Stimulated activated CD8-positive, alpha-beta memory T cell treated with anti-CD3 and anti-CD28 coated beads, Interleukin-2, amount 100 ng/mL, for 1 hour (primary cell): ENCODE measurements around the gene GSTA4.
"Not testable (repeated sequence)": the region's sequence is repeated elsewhere in the genome, so short reads cannot be mapped to it uniquely, and the experiment has no call there.

ENCODE experiments used
- DNase-seq, 2 donors: peaks; one replicate each; pipeline ENCODE4 v3.0.0-alpha.2; 2020; ENCODE audit warnings: low read depth in 2 of 2

The GSTA4 gene

GRCh38 chr6:53014063-53014462 is 19.0 kb upstream of the GSTA4 start:
- DNase-seq = no peak

GRCh38 chr6:53011979-53012378 is 16.9 kb upstream of the GSTA4 start:
- no peak for DNase-seq

DNA sequence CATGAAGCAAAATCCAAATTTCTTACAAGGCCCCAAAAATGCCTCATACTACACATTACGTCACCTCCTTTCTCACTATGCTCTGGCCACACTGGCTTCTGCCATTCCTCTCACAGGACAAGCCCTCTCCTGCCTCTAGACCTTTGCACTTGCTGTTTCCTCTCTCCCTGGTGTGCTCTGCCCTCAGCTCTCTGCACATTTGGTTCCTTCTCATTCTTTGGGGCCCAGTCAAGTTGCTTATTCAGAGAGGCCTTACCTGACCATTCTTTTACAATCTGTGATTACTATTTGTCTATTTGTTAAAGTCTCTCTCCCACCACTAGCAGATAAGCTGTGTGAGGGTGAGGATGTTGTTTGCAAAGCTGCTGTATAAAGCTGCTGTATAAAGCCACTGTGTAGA is 15.4 kb upstream of the GSTA4 start:
- DNase-seq = no peak

- DNase-seq = no peak
Measured at GRCh38 chr6:53009511-53009910, 14.4 kb upstream of the GSTA4 start.

DNA sequence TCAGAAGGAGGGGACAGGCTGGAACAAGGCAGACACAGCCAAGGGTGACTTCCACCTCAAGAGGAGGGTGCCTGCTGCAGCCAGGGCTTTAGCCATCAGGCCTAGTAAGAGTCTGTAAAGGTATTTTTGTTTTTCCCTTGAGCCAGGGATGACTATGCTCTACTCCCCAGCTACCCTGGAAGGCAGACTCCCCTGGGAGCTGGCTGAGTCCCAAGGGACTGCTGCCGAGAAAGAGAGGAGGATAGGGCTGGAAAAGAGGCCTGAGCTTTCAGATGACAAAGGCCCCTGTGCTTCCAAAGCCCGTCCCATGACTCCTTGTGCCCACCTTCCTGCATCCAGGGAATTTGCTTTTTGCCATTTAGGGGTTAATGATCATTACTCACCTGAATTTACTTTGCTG is 14.0 kb upstream of the GSTA4 start:
- DNase-seq = no peak

GRCh38 chr6:53008192-53008687 is 13.2 kb upstream of the GSTA4 start:
- not testable (repeated sequence) for DNase-seq

GRCh38 chr6:53005663-53006250 is 10.7 kb upstream of the GSTA4 start:
- no peak for DNase-seq

- DNase-seq = no peak
Measured at GRCh38 chr6:52999456-52999855, 4.4 kb upstream of the GSTA4 start.

GRCh38 chr6:52998603-52999002 is 3.5 kb upstream of the GSTA4 start:
- DNase-seq = no peak

DNA sequence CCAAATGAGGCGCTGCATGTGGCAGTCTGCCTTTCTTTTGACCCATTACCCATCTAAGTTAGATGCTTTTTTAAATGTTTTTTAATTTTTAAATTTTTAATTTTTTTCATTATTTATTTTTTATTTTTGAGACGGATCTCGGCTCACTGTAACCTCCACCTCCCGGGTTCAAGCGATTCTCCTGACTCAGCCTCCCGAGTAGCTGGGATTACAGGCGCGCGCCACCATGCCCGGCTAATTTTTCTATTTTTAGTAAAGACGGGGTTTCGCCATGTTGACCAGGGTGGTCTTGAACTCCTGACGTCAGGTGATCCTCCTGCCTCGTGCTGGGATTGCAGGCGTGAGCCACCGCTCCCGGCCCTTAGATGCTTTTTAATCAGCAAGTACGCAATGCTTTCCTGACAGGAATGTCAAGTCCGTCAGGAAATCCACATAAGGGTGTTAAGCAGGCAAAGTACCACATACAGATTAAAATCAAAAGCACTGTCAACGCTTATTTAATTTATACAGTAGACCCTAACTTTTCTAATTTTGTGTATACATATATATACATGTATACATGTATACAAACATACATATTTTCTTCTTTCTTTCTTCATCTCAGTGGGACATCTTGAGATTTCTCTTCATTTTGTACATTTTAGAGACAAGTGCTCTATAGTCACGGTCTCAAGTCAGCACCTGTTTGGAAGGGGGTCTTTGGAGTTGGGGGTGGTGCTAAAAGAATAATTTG is 995 bp upstream of the GSTA4 start:
- peak in 1 of 2 donors; percentile 9 for DNase-seq

DNA sequence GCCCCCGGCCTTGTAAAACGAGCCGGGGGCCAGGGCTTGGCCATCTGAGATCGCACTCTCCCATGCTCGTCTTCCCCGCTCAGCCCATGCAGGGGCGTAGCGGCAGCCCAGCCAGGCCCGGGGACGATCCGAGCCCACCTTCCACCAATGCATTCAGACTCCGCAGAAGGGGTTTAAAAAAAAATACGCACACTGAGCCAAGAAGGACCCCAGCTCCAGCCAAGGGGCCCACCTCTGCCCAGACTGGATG is 320 bp downstream of the GSTA4 start:
- DNase-seq = no peak

GRCh38 chr6:52994031-52994838 is 849 bp downstream of the GSTA4 start:
- DNase-seq = no peak

DNA sequence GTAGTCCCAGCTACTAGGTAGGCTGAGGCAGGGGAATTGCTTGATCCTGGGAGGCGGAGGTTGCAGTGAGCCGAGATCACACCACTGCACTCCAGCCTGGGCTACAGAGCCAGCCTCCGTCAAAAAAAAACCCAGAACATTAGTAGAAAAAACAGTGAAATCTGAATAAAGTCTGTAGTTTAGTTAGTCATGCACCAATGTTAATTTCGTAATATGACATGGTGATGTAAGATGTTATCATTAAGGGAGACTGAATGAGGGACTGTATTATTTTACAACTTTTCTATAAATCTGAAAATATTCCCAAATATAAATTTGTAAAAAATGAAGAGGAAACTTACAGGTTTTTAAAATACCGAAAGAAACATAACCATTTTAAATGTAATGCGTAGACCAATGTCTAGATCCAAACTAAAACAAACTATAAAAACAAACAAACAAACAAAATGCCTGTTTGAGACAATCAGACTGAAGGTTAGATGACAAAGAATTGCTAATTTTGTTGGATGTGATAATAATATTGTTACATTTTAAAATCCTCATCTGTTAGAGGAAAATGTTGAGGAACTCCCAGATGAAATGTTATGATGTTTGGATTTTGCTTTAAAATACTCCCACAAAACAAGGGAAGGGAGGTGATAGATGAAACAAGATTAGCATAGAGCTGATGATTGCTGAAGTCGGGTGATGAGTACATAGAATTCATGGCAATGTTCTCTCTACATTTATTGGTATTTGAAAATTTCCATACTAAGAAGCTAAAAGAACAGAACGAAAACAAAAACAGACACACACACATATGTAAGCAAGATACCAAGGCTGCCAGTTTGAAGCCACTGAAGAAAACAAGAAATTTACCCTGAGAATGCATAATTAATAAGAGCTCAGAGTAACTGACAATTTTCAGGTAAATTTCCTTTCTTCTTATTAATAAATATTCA is 1.8 kb downstream of the GSTA4 start:
- no peak for DNase-seq

GRCh38 chr6:52990342-52990741 is 4.7 kb downstream of the GSTA4 start:
- no peak for DNase-seq

GRCh38 chr6:52985228-52985627 is 9.9 kb downstream of the GSTA4 start:
- DNase-seq = no peak

DNA sequence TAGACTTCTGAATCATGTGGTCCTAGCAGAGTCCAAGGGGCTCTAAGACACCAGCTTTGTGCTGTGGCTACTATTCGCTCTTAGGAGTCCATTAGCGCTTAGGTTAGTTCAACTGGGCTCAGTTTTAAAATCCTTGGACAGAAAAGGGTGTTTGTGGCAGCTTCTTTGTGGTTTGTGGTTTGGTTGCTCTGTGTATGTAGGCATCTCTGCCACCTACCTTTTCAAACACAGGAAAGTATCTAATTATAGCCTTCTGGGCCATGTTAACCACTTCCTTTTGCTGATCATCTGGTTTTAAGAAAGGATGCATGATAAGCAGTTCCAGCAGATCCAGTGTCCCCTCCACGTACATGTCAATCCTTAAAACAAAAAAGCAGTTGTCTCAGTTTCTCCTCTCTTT is 10.8 kb downstream of the GSTA4 start:
- peak in 1 of 2 donors; percentile 4 for DNase-seq

DNA sequence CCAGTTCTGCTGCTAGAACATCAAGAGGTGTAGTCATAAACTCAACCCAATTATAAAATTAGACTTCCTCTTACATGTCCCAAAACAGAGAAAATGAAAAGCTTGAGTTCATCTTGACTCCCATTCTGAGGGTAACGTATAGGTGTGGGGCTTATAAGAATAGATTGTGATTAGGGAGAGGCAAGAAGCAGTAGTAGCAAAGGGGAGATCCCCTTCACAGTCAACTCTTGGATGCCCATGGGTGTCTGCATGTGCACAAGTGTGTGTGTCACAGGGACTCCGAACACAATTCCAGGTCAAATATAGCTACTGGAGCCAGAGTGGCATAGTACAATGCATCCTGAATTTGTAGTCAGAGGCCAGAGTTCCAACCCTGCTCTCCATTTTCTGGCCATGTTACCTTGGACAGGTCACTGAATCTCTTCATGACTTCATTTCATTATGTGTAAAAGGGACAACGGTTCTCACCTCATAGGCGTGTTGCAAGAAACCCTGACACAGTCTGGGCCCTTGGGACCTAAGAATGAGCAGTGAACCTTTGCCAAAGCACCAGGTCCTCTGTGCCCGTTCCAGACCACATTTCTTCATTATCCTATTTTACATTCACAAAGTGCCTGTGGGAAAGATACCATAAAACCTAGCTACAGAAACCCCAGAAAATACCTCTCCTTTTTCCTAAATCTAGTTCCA is 11.8 kb downstream of the GSTA4 start:
- no peak for DNase-seq

DNA sequence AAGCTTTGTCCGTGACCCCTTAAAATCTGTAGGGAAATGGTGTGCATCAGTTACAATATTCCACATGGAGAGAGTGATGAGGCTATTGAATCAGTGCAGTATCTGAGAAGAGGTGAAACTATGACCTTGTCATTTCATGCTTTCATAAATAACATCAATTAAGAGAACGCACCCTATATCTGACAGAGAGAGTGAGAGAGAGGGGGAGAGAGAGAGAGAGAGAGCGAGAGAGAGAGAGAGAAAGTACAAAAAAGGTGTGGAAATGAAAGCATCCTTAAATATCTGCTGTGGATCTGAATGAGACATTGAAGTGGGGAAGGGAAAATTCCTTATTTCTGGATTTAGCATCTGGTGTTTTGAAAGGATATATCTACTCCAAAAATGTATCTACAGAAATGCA is 12.4 kb downstream of the GSTA4 start:
- no peak for DNase-seq

GRCh38 chr6:52981222-52981900 is 13.7 kb downstream of the GSTA4 start:
- DNase-seq = no peak

DNA sequence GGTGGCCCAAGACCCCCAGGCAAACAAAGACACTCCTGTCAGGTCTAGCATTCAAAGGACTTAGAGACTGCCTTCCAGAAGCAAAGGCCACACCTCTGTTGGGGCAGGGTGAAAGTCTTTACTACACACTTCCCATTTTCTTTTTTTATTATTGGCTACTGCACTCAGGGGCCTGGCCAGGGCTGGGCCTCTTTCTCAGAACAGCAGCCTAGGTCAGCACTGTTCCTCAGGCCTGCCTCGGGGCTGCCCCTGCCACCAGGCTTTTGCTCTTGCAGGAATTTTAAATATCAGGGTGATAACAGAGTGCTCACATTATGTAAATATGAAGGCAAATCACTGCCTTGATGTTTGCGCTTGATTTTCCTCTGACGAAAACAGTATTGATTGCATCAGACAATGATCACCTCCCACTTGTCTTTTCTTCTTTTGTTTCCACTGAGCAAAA is 18.5 kb downstream of the GSTA4 start:
- DNase-seq = no peak

GRCh38 chr6:52976149-52976548 is 18.9 kb downstream of the GSTA4 start:
- DNase-seq = no peak
